ENCODE measurements around the gene SPINK7.

SPINK7 gene

DNA sequence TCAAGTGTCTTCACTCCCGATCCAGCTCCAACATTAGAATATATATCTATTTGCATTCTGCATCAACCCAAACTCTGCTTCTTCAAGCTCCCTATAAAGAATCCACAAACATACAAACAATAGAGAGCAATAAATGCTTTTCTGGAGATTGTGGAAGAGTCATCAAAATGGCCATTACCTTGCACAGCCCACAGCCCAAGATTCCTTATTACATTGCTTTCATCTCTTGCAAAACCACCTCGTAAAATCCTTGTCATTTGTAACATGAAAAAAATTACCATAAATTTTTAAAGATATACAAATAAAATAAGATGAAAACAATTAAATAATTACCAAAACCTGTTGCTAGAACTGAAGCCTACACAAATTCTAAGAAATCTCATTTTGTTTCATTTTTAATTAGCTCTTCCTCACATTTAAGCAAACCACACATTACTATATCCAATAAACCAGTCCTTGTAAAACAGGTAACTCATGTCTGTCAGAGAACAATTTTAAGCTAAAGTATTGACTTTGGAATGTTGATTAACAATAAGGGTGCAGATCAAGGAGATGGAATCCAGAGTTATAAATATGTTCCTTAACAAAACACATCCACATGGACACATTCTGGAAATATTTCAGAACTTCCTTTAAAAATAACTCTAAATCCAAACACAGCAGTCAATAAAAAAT, 30.3 kb downstream of the SPINK7 start:
- TF ChIP-seq GATA3 (IDR thresholded peaks at IDR 0.05; ENCODE audit: low read depth, low read length) (no peak), GATA2 (IDR thresholded peaks at IDR 0.05; ENCODE audit: low read depth, low read length) (no peak)

DNA sequence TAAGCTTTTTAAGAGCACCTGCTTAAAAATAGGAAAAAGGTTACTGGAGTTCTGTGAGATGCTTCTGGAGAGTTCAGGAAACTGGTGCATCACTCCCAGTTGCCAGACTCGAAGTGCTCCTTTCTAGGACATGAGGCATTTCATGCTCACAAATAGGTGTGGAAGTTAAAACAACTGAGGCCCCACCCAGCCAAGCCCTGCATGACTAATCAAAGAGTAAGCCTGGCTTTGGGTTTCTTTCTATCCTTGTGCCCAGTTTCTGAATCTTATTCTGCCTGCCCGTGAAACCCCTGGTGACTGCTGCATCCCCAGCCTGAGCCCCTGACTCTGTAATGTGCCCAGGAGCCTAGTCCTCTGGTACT, 30.8 kb downstream of the SPINK7 start:
- TF ChIP-seq GATA2 (IDR thresholded peaks at IDR 0.05; ENCODE audit: low read depth, low read length) (no peak), GATA3 (IDR thresholded peaks at IDR 0.05; ENCODE audit: low read depth, low read length) (no peak)

GRCh38 chr5:148343603-148344487, 31.6 kb downstream of the SPINK7 start:
- no peak for TF ChIP-seq GATA2 (IDR thresholded peaks at IDR 0.05; ENCODE audit: low read depth, low read length)
- no peak for TF ChIP-seq GATA3 (IDR thresholded peaks at IDR 0.05; ENCODE audit: low read depth, low read length)

DNA sequence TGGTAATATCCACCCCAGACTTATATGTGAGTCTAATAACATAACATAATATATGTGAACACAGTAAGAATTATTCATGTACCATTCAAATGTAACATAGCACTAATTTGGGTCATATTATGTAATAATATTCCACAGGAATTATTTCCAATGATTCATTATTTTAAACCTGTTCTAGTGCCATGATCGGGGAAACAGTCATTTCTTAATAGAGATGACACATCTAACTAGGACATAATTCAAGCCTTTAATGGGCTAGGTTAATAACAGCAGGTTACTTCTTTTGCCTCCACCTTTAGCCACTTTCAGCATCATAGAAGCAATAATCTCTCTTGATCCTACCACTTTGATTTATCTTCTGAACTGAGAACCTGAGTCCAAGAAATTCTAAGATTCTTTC, 35.5 kb downstream of the SPINK7 start:
- TF ChIP-seq GATA2 (IDR thresholded peaks at IDR 0.05; ENCODE audit: low read depth, low read length) = no peak
- TF ChIP-seq GATA3 (IDR thresholded peaks at IDR 0.05; ENCODE audit: low read depth, low read length) = no peak

- TF ChIP-seq GATA3 (IDR thresholded peaks at IDR 0.05; ENCODE audit: low read depth, low read length) (no peak), GATA2 (IDR thresholded peaks at IDR 0.05; ENCODE audit: low read depth, low read length) (no peak)
These were observed 40.5 kb downstream of the SPINK7 start for GRCh38 chr5:148352696-148353095.

- TF ChIP-seq GATA3 (IDR thresholded peaks at IDR 0.05; ENCODE audit: low read depth, low read length) (no peak), GATA2 (IDR thresholded peaks at IDR 0.05; ENCODE audit: low read depth, low read length) (no peak)
These were observed 41.4 kb downstream of the SPINK7 start for GRCh38 chr5:148353634-148354033.

DNA sequence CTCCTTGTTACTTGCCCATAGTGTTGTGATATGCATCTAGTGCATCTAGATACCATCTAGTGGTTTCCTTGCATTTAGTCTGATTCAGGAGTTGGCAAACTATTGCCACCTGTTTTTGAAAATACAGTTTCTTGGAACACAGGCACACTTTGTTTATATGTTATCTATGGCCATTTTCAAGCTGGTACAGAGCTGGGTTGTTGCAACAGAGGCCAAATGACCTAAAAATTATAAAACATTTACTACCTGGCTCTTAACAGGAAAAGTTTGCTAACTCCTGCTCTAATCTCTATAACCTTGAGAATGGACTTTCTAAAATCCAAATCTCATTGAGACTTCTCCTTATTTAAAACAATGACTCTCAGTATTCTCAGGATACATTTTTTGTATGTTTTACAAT, 52.1 kb downstream of the SPINK7 start:
- TF ChIP-seq GATA2 (IDR thresholded peaks at IDR 0.05; ENCODE audit: low read depth, low read length) (no peak), GATA3 (IDR thresholded peaks at IDR 0.05; ENCODE audit: low read depth, low read length) (no peak)

Data from SH-SY5Y (cell line).